RWPE1 (cell line): ENCODE results near the gene MRPS23.

ENCODE experiments used
- CTCF ChIA-PET: fragments of 350-600 bp; sonication (Branson Sonifier 250); formaldehyde crosslinking; extraction: SDS; loops from one replicate; lab custom pipeline; 2021; lab: Yijun Ruan, JAX
- POLR2A ChIA-PET: fragments of 400-600 bp; formaldehyde crosslinking; extraction: SDS; loops from one replicate; lab custom pipeline; 2020; ENCODE audit warnings: antibody characterized with exemption; ENCODE audit not compliant: low non-redundant PET; lab: Yijun Ruan, JAX
- DNase-seq: peaks from one replicate; pipeline ENCODE4 v3.0.0; 2012; ENCODE audit warnings: low spot score
- H3K27ac ChIP-seq: fragments of 450-650 bp; 2 replicates; pipeline ENCODE4 v1.5.1; 2017
- CTCF ChIP-seq: fragments of 450-650 bp; conservative IDR thresholded peaks from 2 replicates; pipeline ENCODE4 v1.5.1; 2017; ENCODE audit warnings: low read depth, mild to moderate bottlenecking

Gene MRPS23

GRCh38 chr17:57880086-57880456 is 30.2 kb upstream of the MRPS23 start:
- ChIA-PET POLR2A (no interaction called here), CTCF (no interaction called here)
- peak; percentile 39 for DNase-seq
- TF ChIP-seq CTCF: no peak
- H3K27ac ChIP-seq: peak overlapping the region; percentile 97

- TF ChIP-seq CTCF: no peak
- peak overlapping the region; percentile 97 for H3K27ac ChIP-seq
- ChIA-PET POLR2A (no interaction called here), CTCF (no interaction called here)
- DNase-seq: peak; percentile 57
Measured at GRCh38 chr17:57879437-57880085, 29.7 kb upstream of the MRPS23 start.

GRCh38 chr17:57877803-57878377 is 28.0 kb upstream of the MRPS23 start:
- no peak for TF ChIP-seq CTCF
- CTCF ChIA-PET: interaction anchor here (0.6 to 0.7 kb wide), 2 partner anchors 272 to 380 kb away, joined by 3 to 5 read pairs; no protein-coding TSS in a partner anchor
- peak overlapping the region; percentile 97 for H3K27ac ChIP-seq
- DNase-seq: no peak
- POLR2A ChIA-PET: no interaction called here

- POLR2A ChIA-PET: no interaction called here
- no peak for TF ChIP-seq CTCF
- peak overlapping the region; percentile 97 for H3K27ac ChIP-seq
Measured at GRCh38 chr17:57876866-57877237, 27.0 kb upstream of the MRPS23 start.

GRCh38 chr17:57876023-57876865 is 26.4 kb upstream of the MRPS23 start:
- POLR2A ChIA-PET: no interaction called here
- H3K27ac ChIP-seq: peak overlapping the region; percentile 97
- CTCF ChIA-PET: interaction anchor here (0.6 to 2.2 kb wide), 4 partner anchors 9 to 125 kb away, joined by 3 to 14 read pairs (median 4); no protein-coding TSS in a partner anchor
- no peak for TF ChIP-seq CTCF
- no peak for DNase-seq

More at GRCh38 chr17:57876866-57877237, 27.0 kb upstream of the MRPS23 start:
- no peak for DNase-seq
- CTCF ChIA-PET: interaction anchor here (0.7 kb wide), 1 partner anchor 15 kb away, joined by 4 read pairs; no protein-coding TSS in a partner anchor
